ENCODE data around the gene ANKH. TPM values are rescaled to one million over a fixed set of nuclear protein-coding genes. Genes with fewer than 3 reads are reported as not detected.

ANKH gene
- total RNA-seq, 1 experiment from 2014 or later: 16.9 TPM

GRCh38 chr5:14728459-14728938 is 143.1 kb downstream of the ANKH start:
- POLR2A ChIA-PET: no interaction called here
- ATAC-seq (peak; percentile 81), DNase-seq (ENCODE audit: low spot score) (peak; percentile 83)
- H3K4me3 Mint-ChIP-seq: peak overlapping the region; percentile 13; the same call in 1 of the 2 replicates
- no peaks in the 10 kb centered on the region for H3K36me3 Mint-ChIP-seq
- peaks cover 36% of the 10 kb centered on the region for H3K4me1 Mint-ChIP-seq
- CTCF ChIA-PET: interaction anchor here (0.9 to 5.6 kb wide), 9 partner anchors 20 to 286 kb away, joined by 3 to 52 read pairs (median 4); no protein-coding TSS in a partner anchor
- H3K27me3 Mint-ChIP-seq (ENCODE audit: low read depth): no peaks in the 10 kb centered on the region; the same call in 1 of the 2 replicates
- no peaks in the 10 kb centered on the region for H3K9me3 Mint-ChIP-seq
- H3K27ac Mint-ChIP-seq: no peak overlapping the region
- TF ChIP-seq PREB (CRISPR knock-in tag; IDR thresholded peaks at IDR 0.05; ENCODE audit: borderline replicate concordance) (no peak), GABPB1 (CRISPR knock-in tag; IDR thresholded peaks at IDR 0.05) (peak; percentile 29; the same call in 1 of the 2 replicates), ZNF263 (CRISPR knock-in tag; IDR thresholded peaks at IDR 0.05; ENCODE audit: low read depth) (no peak), HMGA2 (CRISPR knock-in tag; IDR thresholded peaks at IDR 0.05) (no peak), ETV6 (CRISPR knock-in tag; IDR thresholded peaks at IDR 0.05) (no peak), MAX (CRISPR knock-in tag; IDR thresholded peaks at IDR 0.05) (peak; percentile 48; the same call in 1 of the 2 replicates), PRDM15 (CRISPR knock-in tag; IDR thresholded peaks at IDR 0.05) (no peak), SP1 (CRISPR knock-in tag; conservative IDR thresholded peaks at IDR 0.05) (peak; percentile 71), ZBTB43 (CRISPR knock-in tag; IDR thresholded peaks at IDR 0.05) (no peak), ZNF423 (CRISPR knock-in tag; IDR thresholded peaks at IDR 0.05) (0 out of 2 replicates have a peak, but pooled peaks have one; percentile 22), NR1H2 (CRISPR knock-in tag; IDR thresholded peaks at IDR 0.05) (no peak), E2F5 (CRISPR knock-in tag; IDR thresholded peaks at IDR 0.05) (no peak), FOXP1 (CRISPR knock-in tag; IDR thresholded peaks at IDR 0.05; ENCODE audit: borderline replicate concordance) (0 out of 2 replicates have a peak, but pooled peaks have one; percentile 73), ZNF425 (CRISPR knock-in tag; conservative IDR thresholded peaks at IDR 0.05) (no peak), CREM (CRISPR knock-in tag; IDR thresholded peaks at IDR 0.05) (0 out of 2 replicates have a peak, but pooled peaks have one; percentile 52), ELF4 (CRISPR knock-in tag; IDR thresholded peaks at IDR 0.05; ENCODE audit: low read depth) (no peak), ZNF281 (CRISPR knock-in tag; IDR thresholded peaks at IDR 0.05) (peak; percentile 96), NR3C1 (CRISPR knock-in tag; conservative IDR thresholded peaks at IDR 0.05; ENCODE audit: low read depth) (0 out of 2 replicates have a peak, but pooled peaks have one; percentile 27), RELA (CRISPR knock-in tag; IDR thresholded peaks at IDR 0.05; ENCODE audit: borderline replicate concordance) (no peak), ZNF396 (CRISPR knock-in tag; IDR thresholded peaks at IDR 0.05; ENCODE audit: borderline replicate concordance) (no peak), AFF4 (CRISPR knock-in tag; IDR thresholded peaks at IDR 0.05; ENCODE audit: borderline replicate concordance) (0 out of 2 replicates have a peak, but pooled peaks have one; percentile 38)
